HG03521 (cell line): ENCODE measurements around the gene RCSD1.

ENCODE experiments used
- ATAC-seq: cut with Tn5 transposase; IDR thresholded peaks from one replicate; pipeline ENCODE4 v1.9.1; 2021; ENCODE audit warnings: mild to moderate bottlenecking, moderate library complexity; ENCODE audit not compliant: unreplicated experiment

Gene RCSD1

DNA sequence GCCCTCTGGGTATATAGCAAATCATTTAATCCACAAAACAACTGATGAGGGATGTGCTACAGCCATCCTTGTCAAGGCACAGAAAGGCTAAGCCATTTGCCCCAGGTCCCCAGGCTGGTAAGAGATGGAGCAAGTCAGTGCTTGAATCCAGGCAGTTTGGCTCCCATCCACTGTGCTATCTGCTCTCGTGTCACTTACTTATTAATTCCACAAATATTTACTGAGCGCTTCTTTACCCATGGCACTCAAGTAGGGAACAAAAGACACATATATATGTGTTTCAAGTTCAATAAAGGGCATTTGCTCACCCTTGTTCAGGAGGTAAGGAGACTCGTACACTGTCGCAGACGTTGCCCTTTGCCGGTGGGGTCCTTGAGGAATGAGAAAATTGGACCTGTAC is 53.2 kb downstream of the RCSD1 start:
- ATAC-seq: no peak

DNA sequence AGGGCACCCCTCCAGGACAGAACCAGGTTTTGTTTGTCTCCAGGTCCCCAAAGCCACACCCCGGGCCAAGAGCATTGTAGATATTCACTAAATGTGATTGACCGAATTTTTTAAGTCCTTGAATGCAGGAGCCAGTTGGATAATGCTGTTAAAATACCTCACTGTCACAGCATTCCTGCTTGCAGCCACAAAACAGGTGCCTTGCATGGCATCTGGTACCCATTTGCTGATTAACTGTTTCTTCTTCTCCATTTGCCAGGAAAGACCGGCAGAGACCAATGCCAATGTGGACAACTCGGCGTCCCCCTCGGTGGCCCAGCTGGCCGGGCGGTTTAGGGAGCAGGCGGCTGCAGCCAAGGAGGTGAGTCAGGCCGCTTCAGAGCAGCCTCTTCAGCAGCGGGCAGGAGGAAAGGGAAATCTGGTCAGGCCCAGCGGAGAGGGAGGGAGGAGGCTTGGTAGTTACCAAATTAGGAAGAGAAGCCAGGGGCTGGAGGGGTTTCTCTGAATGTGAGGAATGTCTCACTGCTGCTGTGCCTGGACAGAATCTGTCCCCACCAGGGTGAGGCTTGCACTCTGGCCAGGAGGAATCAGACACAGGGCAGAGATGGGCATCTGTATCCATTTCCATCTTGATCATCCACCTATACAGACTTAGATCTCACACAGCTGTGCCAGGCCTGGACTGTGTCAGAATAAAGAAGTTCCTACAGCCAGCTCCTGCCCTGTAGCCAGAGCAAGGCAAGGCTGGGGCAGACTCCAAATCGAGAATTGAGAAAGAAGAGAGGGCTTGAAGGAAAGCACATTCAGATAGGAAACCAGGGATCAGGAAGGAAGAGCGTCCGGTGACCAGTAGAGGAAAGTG is 53.8 kb downstream of the RCSD1 start:
- no peak for ATAC-seq

DNA sequence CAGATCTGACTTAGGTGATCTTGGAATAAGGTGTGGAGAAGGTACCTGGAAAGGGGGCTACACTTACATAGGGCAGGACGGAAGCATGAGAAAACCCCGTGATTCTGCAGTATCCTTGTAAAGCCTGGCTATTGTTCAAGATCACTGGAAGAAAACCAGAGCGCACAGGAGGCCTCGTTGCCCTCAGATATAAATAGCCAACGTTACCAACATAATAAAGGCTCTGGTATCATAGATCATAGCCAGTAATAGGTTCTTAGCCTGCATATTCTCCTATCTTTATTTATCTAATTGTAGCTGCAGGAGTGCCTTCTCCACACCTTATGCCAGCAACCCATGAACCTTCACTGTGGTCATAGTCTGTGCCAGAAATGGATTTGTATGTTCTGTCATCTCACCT is 55.8 kb downstream of the RCSD1 start:
- ATAC-seq: no peak

GRCh38 chr1:167687919-167688519 is 58.0 kb downstream of the RCSD1 start:
- ATAC-seq: no peak

DNA sequence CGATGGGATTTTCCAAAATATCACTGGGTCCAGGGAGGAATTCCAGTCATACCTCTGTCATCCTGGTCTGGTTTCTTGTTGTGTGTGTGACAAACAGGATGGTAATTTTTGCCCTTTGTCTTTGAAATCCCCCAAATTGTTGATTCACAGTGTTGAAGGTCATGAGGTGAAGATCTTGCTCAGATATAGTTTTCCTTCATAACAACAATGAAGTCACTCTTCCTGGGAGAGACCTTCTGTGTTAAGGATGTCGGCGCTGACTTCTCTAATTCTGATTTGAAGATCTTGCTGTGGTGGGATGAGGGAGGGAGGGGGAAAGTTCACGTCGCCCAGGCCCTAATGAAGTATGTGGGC is 59.5 kb downstream of the RCSD1 start:
- ATAC-seq: no peak

DNA sequence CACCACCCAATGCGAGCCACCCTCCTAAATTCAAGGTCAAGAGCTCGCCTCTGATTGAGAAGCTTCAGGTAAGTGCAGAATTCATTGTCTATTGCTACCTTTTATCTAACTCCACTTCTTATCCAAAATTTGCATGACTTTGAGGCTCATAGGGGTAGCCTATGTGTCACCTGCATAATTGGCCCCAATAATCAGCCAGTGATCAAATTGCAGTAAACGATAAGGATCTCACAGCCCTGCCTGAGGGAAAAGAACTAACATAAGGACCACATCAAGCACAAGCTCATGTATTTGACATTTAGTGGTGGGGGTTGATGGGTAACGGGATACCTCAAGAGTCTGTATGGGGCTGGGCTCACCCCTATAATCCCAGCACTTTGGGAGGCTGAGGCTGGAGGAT is 60.0 kb downstream of the RCSD1 start:
- ATAC-seq: no peak

- ATAC-seq: no peak
Measured at GRCh38 chr1:167693425-167694045, 63.5 kb downstream of the RCSD1 start.

DNA sequence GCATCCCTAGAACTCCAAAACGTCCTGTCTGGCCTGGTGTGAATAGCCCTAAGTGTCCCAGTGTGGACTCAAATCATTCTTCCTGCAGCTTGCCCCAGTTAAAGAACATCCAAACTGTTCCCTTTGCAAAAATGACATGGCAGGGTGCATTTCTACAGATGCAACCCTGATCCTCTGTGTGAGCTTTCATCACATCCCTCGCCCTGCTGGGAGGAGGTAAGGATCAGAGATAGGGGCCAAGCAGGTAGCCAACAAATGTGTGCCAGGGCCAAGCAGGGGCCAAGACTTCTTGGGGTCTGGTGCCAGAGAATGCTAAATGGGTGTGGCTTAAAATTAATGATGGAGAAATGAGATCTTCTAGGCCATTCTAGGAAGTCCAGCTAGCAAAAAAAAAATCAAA is 64.7 kb downstream of the RCSD1 start:
- ATAC-seq: no peak

DNA sequence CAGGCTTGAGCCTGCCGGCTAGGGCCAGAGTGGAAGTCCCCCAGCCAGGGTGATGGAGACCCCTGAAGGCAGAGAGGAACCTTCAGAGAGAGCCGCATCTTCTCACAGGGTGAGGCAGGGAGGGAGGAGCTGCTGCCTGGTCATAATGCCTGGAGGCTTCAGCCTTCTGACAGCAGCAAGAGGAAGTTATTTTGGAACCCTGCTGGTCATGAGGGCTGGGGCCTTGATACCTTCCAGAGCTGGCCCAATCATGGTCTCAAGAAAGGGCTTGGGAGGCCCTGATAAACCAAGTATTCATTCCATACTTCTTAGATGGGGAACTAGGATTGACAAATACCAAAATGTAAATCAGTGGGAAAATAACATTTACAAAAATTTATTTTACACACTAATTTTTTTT is 65.1 kb downstream of the RCSD1 start:
- no peak for ATAC-seq

- no peak for ATAC-seq
Measured at GRCh38 chr1:167695756-167696561, 65.9 kb downstream of the RCSD1 start.

GRCh38 chr1:167697667-167698141 is 67.7 kb downstream of the RCSD1 start:
- ATAC-seq: no peak

DNA sequence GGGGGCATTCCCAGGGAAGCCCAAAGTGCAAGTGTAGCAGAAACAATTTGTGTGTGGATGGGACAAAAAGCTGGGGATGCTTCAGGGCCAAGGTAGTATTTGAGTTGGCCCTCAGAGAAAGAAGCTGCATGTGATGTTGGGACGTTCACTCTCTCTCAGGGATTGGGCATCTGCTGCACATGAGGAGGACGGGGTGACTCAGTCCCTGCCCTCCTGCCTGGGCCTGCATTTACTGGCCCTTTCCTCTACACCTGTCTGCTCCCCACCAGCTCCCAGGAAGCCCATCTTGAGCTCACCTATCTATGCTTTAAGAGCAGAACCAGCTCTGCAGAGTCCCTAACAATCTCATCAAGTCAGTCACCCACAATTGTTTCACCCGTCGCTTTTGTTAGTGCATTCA is 68.3 kb downstream of the RCSD1 start:
- ATAC-seq: no peak

DNA sequence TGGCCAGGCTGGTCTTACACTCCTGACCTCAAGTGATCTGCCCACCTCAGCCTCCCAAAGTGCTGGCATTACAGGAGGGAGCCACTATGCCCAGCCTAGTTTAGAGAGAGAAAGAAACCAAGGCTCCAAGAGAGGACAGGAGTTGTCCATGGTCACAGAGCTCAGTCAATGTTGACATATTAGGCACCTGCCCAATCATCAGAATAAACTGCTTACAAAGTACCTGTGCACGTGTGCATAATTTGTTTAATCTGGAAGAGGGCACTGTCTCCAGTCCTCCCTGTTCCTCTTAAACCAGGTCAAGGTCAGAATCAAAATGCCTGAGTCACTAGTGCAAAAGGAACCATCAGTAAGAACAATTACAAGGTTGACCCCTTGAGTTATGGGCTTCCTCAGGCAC is 71.5 kb downstream of the RCSD1 start:
- no peak for ATAC-seq

DNA sequence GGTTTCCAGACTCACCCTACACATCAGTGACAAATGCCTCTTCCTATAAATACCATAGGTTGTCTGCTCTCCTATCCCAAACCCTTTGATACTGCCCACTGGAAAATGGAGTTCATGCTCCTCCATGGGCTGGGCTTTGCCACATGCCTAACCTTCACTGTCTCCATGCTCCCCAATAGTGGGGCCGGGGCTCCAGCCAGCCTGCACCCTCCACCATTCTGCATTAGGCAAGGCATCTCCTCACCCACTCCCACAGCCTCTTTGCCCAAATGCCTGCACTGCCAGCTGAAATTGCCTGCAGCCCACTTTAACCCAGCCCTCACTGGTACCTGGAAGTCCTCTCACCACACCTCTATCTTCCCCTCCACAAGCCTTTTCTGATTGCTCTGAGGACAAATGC is 73.5 kb downstream of the RCSD1 start:
- no peak for ATAC-seq

- no peak for ATAC-seq
Measured at GRCh38 chr1:167704715-167705114, 74.7 kb downstream of the RCSD1 start.

DNA sequence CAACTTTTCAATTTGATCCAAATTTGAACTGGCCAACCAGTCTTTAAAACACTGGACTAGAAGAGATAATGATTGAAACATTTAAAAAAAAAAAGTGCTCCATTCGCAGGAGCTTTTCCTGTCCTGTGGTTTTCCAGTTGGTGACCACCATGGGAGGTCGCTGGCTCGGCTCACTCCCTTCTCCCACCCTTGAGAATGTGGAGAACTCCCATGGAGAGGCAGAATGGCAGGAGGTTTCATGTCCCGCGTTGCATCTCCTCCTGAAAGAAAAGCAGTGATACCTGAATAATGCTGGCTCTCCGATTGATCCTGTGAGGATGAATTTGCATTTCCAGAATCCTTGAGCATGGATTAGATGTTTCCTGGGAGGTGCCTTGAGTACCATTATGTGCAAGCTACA is 75.2 kb downstream of the RCSD1 start:
- no peak for ATAC-seq

- ATAC-seq: no peak
Measured at GRCh38 chr1:167706363-167706762, 76.3 kb downstream of the RCSD1 start.

DNA sequence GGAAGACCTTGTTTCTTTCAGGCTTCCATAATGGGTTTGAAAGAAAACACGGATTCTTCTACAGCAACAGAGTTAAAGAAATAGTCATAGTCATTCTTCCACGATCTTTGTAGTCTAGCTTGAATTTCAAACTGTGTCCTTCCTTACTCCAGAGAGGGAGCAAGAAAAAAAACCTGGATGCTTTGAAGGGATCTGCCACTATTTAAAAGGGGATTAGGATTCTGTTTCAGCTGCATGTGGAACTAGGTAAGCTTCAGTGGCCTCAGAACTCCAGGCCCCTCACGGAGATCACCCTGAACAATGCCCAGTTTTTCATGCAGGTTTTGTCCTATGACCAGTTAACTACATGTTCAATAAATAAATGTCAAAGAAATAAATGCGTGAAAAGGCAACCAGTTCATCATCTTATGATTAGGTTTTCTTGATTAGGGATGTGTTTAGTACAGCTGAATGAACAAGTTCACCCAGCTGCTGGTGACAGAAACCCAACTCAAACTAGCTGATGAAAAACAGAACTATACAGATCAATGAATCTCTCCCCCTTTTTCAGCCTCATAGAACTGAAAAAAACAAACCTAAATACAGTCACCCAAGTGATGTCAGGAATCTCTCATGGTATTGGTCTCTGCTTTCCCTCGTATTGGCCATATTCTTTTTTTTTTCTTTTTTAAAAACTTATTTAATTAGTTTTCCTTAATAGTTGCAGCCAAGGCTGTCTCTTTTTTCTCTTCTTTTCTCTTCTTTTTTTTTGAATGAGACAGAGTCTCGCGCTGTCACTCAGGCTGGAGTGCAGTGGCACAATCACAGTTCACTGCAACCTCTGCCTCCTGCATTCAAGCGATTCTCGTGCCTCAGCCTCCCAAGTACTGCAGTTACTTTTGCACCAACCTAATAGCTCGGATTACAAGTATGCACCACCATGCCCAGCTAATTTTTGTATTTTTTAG is 77.2 kb downstream of the RCSD1 start:
- no peak for ATAC-seq

DNA sequence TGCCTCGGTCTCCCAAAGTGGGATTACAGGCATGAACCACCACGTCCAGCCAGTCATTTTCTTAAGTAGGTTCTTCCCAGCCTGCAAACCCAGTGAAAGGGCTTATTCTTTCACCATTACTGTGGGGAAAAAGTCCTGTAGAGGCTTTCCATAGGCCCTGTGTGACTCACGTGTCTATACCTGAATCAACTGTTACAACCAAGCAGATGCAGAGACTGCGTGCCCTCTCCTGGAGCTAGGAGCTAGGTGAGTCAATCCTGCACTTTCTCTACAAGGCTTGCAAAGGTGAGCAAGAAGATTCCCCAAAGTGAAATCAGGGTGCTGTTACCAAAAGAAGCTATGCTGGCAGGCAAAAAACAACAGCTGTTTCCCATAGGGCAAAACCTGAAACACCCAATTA is 77.9 kb downstream of the RCSD1 start:
- ATAC-seq: no peak

GRCh38 chr1:167708940-167709389 is 78.9 kb downstream of the RCSD1 start:
- no peak for ATAC-seq
